HG02759 (cell line): ENCODE data around the gene WDPCP.
"Not testable (repeated sequence)": the region's sequence is repeated elsewhere in the genome, so short reads cannot be mapped to it uniquely, and the experiment has no call there.

Experiments
- ATAC-seq: cut with Tn5 transposase; IDR thresholded peaks from one replicate; pipeline ENCODE4 v1.9.1; 2021; ENCODE audit warnings: mild to moderate bottlenecking, moderate library complexity; ENCODE audit not compliant: unreplicated experiment

The WDPCP gene

DNA sequence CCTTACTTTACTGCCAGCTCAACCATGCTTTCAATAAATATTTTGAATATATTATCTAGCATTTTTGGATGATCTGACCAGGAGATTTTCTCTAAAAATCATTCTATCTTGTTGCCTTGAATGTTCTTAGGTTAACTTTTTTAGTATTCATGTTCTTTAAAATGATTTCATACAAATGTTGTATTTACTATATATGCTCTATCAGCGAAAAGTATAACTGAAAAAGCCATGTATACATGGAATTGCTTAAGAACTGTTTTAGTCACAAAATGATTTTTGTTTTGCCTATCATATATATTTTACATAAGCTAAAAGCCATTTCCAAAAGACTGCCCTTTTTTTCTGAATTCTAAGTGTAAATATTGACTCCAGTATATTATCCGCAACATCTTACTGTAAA, 213.9 kb downstream of the WDPCP start:
- ATAC-seq: no peak

DNA sequence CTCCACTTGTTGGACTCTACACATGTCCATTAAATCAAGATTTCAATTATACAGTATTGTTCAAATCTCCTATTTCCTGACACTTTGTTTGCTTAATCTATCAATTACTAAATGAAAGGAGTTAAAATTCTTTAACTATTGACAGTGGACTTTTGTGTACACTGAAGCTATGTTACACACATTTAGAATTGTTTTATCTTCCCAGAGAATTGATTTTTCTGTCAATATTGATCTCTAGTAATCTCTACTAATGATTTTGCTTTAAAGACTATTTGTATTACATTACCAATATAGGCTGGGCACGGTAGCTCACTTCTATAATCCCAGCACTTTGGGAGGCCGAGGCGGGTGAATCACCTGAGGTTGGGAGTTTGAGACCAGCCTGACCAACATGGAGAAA, 215.7 kb downstream of the WDPCP start:
- no peak for ATAC-seq

GRCh38 chr2:63369146-63369545, 219.1 kb downstream of the WDPCP start:
- ATAC-seq: no peak

- ATAC-seq: no peak
These were observed 223.4 kb downstream of the WDPCP start for GRCh38 chr2:63364866-63365265.

- ATAC-seq: not testable (repeated sequence)
These were observed 230.6 kb downstream of the WDPCP start for GRCh38 chr2:63357722-63358121.

DNA sequence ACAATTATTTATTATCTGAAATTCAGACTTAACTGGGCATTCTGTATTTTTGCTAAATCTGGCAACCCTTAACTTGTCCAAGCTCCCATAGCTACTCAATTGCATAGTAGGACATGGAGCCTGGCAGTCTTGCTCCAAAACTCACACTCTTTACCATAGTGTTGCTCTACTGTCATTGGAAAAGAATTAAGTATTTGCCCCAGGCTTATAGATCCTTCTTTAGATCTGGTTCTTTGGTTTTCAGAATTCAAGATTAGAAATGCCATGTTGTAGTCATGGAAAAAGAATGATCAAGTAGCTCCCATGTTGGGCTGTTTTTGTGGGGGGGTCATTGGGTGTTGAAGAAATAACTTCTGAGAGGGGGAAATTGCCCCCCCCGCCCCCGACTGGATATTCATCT, 240.9 kb downstream of the WDPCP start:
- no peak for ATAC-seq

- no peak for ATAC-seq
These were observed 241.9 kb downstream of the WDPCP start for GRCh38 chr2:63346411-63346810.

DNA sequence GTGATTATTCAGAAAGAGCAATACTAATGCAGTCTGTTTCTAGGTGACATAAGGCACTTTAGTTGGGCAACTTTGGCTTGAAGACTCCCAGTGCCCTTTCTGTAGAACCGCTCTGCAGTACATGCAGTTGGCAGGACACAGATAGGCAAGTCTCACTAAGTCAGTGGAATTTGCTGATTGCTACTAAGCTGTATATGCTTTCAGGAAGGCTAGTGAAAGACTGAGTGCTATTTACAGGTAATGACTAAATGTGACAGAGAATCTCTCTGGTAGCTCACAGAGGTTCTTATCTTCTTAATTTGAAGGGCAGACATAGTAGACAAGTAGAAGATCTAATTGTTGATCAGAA, 243.0 kb downstream of the WDPCP start:
- ATAC-seq: no peak

DNA sequence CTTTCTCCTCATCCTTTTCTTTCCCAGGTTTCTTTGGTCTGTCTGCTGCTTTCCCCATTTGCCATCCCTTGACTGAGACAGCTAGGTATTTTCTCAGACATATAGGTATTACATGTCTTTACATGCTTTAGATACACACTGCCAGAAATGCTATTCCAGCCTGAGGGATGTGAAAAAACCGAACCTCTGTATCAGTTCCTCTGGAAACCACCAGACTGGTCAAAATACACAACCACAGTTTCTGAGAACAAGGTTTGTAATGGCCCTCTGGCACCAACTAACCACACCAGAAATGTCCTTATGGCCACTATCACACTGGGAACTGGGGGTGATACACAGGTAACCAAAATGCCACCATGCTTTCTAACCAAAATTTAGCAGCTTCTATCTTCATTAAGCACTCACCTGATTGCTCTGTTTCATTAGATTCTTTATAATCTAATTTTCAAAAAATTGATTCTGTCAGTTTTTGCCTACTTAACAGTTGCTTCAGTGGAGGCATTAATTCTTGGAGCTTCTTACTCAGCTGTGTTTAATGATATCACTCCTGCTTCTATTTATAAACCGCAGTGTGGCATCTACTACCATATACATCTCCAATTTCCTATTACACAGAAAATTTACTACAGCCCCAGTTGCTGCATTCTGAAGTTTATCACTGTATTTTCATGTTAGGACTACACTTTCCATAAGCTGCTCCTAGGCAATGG, 243.5 kb downstream of the WDPCP start:
- ATAC-seq: no peak

DNA sequence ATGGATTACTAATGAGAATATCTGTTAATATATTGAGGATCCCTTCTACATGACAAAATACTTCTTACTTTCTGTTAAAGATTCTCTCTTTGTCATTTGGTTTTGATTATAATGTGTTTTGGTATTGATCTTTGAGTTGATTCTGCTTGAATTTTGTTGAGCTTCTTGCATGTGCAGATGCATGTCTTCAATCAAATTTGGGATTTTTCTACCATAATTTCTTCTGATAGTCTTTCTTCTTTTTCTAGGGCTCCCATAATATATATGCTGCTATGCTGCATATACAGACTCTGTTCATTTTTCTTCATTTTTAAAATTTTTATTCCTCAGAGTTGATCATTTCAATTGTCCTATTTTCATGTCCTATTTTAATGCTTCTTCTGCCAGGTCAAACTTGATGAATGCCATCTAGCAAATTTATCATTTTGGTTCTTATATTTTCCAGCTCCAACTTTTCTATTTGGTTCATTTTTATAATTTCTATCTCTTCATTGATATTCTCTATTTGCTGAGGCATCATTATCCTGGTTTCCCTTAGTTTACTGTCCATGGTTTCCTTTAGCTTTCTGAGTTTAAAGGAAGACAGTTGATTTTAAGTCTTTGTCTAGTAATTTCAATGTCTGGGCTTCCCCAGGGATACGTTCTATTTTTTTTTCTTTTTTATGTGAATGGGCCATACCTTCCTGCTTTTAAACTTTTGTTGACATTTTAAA, 244.7 kb downstream of the WDPCP start:
- no peak for ATAC-seq

DNA sequence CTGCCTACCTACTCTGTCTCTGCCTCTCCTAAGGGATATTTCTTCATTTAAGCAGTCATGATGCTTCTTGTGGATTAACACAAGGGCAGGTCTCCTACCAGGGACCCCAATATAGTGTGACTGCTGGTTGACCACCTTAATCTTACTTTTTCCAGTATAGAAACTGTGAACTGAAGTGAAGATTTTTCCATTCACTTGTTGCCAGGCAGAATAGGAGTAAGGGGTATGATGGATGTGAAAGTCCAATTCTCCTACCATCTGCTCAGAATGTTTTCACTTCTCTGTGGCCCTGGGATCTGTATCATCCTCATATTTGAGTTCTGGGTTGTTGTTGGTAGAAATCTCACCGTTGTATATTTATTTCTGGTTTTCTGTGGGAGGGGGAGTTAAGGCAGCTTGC, 247.8 kb downstream of the WDPCP start:
- ATAC-seq: no peak

DNA sequence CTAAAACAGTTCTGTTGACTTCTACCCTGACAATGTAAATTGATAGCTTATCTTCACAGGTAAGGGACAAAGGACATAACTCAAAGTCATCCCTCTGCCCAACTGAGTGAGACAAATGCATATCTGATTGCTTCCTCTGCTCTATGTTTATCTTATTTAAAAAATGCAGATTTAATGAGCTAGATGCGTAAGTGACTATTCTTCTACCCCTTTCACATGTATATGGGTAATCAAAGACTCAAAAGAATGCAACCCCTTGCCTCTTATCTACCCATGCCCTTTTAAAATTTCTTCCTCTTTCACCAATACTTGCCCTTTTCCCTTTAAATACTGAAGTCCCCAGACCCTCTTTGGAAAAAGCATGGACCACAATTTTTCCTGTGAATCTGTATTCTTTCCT, 253.4 kb downstream of the WDPCP start:
- ATAC-seq: no peak

GRCh38 chr2:63326473-63326872, 261.8 kb downstream of the WDPCP start:
- ATAC-seq: no peak

DNA sequence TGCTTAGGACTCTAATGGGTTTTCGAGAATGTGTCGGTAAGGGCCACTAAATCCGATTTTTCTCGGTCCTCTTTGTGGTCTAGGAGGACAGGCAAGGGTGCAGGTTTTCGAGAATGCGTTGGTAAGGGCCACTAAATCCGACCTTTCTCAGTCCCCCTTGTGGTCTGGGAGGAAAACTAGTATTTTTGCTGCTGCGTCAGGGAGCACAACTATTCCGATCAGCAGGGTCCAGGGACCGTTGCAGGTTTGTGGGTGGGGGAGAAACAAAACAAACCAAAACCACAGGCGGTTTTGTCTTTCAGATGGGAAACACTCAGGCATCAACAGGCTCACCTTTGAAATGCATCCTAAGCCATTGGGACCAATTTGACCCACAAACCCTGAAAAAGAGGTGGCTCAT, 264.6 kb downstream of the WDPCP start:
- ATAC-seq: not testable (repeated sequence)

DNA sequence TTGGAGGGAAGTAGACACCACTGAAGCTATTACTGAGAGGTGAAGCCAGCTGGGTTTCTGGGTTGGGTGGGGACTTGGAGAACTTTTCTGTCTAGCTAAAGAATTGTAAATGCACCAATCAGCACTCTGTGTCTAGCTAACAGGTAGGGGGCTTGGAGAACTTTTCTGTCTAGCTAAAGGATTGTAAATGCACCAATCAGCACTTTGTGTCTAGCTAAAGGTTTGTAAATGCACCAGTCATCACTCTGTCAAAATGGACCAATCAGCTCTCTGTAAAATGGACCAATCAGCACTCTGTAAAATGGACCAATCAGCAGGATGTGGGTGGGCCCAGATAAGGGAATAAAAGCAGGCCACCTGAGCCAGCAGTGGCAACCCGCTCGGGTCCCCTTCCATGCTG, 266.3 kb downstream of the WDPCP start:
- ATAC-seq: not testable (repeated sequence)

DNA sequence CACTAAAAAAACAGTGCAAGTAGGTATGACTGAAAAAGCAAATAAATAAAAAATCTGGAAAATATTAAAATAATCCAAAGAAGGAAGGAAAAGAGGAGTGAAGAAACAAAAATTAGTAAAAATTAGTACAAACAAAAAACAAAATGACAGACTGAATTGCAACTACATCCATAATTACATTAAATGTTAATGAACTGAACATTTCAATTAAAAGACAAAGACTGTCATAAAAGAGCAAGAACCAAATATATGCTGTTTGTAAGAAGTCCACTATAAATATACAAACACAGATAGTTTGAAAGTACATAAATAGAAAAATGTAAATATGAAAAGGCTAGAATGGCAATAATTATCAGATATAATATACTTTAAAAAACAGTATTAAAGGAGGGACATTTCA, 267.6 kb downstream of the WDPCP start:
- no peak for ATAC-seq

DNA sequence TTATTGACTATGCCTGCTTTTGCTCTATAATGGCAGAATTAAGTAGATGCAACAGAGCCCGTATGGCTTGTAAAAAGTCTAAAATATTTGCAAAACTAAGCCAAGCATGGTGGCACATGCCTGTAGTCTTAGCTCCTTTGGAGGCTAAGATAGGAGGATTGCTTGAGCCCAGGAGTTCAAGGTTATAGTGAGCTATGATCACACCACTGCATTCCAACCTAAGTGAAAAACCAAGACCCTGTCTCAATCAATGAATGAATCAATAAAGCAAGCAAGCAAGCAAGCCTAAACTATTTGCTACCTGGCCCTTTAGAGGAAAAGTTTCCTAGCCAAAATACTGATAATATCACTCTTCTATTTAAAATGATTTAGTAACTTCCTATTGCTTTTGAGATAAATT, 277.7 kb downstream of the WDPCP start:
- ATAC-seq: no peak

DNA sequence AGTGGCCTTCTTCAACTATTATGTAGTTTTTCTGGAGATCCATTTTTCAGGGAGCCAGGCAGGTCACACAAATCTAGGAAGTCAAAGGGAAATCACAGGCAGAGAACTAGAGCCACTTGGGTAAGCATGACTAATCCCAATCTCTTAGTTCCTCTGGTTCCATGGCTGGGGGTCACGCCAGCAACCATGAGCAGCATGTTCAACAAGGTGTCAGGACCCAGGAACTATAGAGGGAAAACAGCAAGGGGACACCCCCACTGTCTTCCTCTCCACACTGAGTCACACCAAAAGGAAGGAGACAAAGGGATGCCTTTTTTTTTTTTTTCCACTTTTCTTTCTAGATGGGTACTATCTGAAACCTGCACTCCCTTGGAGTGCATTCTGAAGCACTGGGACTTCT, 286.8 kb downstream of the WDPCP start:
- ATAC-seq: no peak

DNA sequence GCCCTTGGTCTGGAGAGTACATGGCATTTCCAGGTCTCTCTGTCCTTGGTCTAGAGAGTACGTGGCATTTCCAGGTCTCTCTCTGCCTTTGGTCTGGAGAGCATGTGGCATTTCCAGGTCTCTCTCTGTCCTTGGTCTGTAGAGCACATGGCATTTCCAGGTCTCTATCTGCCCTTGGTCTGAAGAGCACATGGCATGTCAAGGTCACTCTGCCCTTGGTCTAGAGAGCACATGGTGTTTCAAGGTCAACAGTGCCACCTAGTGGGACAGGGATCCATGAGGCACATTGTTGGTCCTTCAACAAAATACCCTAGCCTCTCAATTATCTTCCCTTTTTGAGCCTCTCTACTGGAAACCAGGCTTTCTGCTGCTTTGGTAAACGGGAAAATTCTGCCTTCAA, 287.4 kb downstream of the WDPCP start:
- ATAC-seq: no peak

DNA sequence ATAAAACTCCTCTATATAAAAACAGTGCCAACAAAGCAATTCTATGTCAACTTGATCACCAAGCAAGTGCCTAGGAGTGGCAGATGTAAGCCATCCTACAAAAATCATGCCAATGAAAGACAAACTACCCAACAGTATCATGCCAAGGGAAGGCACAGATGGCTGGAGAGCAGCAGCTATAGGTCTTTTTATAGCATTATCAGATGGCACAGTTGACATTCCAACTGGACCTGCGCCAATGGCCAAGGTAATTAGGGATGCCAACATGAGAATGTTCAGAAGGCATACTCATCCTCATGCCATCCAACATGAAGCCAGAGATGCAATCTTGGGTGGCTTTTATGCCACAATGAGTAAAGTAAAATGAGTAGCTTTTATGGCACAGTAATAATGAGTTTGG, 300.3 kb downstream of the WDPCP start:
- ATAC-seq: no peak

DNA sequence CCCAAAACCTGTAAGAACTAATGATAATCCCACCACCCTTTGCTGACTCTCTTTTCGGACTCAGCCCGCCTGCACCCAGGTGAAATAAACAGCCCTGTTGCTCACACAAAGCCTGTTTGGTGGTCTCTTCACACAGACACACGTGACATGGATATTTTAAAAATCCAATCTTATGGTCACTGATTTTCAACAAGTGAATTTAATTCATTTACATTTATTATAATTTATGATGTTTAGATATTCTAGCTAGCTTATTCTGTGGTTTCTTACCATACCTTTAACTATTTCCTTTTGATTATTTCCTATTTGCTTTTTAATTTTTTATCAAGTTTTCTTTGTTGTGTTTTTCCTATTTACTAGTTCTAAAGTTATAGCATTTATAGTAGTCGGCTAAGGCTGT, 301.8 kb downstream of the WDPCP start:
- not testable (repeated sequence) for ATAC-seq

GRCh38 chr2:63283273-63283672, 305.0 kb downstream of the WDPCP start:
- no peak for ATAC-seq

- no peak for ATAC-seq
These were observed 315.7 kb downstream of the WDPCP start for GRCh38 chr2:63272560-63272959.
